Measurements from ENCODE around the gene YPEL1. TPM values are rescaled to one million over a fixed set of nuclear protein-coding genes. Genes with fewer than 3 reads are reported as not detected.

The YPEL1 gene
- total RNA-seq, 1 experiment from 2014 or later = 3.1 TPM

DNA sequence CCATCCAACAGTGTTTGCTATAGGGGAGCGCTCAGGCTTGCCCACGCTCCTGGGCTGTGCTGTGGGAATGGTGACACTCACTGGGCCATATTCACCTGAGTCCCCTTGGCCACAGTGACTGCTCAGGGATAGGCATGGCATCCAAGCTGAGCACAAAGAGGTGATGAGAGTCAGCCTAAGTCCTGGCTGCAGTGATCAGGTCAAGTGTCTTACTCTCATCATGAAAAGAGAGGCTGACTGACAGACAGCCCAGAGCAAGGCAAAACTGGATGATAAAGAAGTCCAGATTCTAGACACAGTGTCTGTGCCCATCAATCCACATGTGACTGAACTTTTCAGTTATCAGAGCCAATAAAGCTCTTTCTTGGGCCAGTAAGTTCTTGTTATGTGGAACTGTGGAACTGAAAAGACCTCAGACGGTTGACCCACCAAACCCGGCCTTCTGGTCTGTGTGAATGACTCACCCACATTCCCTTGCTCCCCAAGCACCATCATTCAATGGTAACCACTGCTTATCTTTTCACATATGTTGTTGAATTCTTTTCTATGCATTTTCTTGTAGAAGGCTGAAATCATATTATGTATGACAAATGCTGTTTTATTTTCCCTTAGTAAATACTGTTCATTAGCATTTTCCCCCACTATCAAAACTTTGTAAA is 43.2 kb upstream of the YPEL1 start:
- CTCF ChIA-PET = no interaction called here

DNA sequence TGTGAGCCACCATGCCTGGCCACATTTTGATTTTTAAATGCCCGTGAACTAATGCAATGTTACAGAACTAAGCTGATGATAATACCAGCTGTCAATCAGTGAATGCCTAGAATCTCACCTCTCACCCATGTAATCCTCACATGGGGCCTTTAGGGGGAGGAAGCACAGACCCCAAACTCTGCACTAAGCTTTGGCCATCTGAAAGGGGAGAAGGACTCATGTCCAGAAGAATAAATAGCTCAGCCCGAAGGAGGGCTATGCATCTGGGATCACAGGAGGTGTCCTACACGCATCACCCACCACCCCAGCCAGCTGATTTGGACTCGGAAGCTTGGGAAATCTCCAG is 36.0 kb upstream of the YPEL1 start:
- H3K27me3 ChIP-seq (ENCODE audit: insufficient read depth, low read length) = no peaks in the 10 kb centered on the region
- TF ChIP-seq SP1 (IDR thresholded peaks at IDR 0.05; ENCODE audit: low read depth) = no peak
- no peak for TF ChIP-seq POLR2AphosphoS5 (IDR thresholded peaks at IDR 0.05; ENCODE audit: low read depth, low read length)
- no peak for TF ChIP-seq JUND (IDR thresholded peaks at IDR 0.05)
- TF ChIP-seq, protein P1, sequence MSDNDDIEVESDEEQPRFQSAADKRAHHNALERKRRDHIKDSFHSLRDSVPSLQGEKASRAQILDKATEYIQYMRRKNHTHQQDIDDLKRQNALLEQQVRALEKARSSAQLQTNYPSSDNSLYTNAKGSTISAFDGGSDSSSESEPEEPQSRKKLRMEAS (IDR thresholded peaks at IDR 0.05) = no peak
- TF ChIP-seq ZNF274 (IDR thresholded peaks at IDR 0.05; ENCODE audit: low read depth, low read length) = no peak
- TF ChIP-seq, protein P2, sequence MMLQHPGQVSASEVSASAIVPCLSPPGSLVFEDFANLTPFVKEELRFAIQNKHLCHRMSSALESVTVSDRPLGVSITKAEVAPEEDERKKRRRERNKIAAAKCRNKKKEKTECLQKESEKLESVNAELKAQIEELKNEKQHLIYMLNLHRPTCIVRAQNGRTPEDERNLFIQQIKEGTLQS (IDR thresholded peaks at IDR 0.05) = no peak
- peaks cover 26 to 34% of the 10 kb centered on the region in 2 experiments; a peak in 3 of 4 replicates for H3K36me3 ChIP-seq (ENCODE audit: control insufficient read depth in 1 of 2, insufficient read depth in 2 of 2, low read length in 2 of 2)
- H3K4me1 ChIP-seq (ENCODE audit: control insufficient read depth in 1 of 2, insufficient read depth in 2 of 2, low read length in 2 of 2) = no peaks in the 10 kb centered on the region
- no peaks in the 10 kb centered on the region; the same call in 1 of the 2 replicates for H3K79me2 ChIP-seq (ENCODE audit: insufficient read depth, low read length)
- ChIA-PET RAD21 (ENCODE audit: low non-redundant PET in 1 of 2, low total read pairs in 2 of 2, uncharacterized antibody in 2 of 2, unreplicated experiment in 2 of 2) (interaction anchor here in 1 of 2 experiments (0.6 kb wide), 1 partner anchor 115 kb away, joined by 4 read pairs; no protein-coding TSS in a partner anchor), POLR2A (no interaction called here), CTCF (interaction anchor here (0.7 to 1.2 kb wide), 2 partner anchors 181 to 201 kb away, joined by 3 read pairs; partner anchors contain the start of gene PPM1F)
- H3K27ac ChIP-seq (ENCODE audit: low read depth, low read length) = no peak overlapping the region
- BruUV-seq (replicated peaks) = no TSS peak
- no peaks in the 10 kb centered on the region for H3K9me3 ChIP-seq (ENCODE audit: control insufficient read depth in 1 of 2, insufficient read depth in 1 of 2, low read depth in 1 of 2, low read length in 2 of 2)
- intact Hi-C loops (cut with micrococcal nuclease) = no loop called here
- H4K20me1 ChIP-seq (ENCODE audit: insufficient read depth) = no peaks in the 10 kb centered on the region
- DNase-seq (ENCODE audit: low read depth, low spot score) (no peak), ATAC-seq (no peak)
- H3K4me2 ChIP-seq (ENCODE audit: low read length) = no peak overlapping the region
- no peaks in the 10 kb centered on the region for H3K9me2 ChIP-seq (ENCODE audit: insufficient read depth)
- H3K4me3 ChIP-seq (replicated peaks in 1 of 2; ENCODE audit: low read depth in 1 of 2, low read length in 2 of 2) = no peak overlapping the region
- H3K9ac ChIP-seq (ENCODE audit: low read length) = no peak overlapping the region
- no peak overlapping the region for H2AFZ ChIP-seq (ENCODE audit: low read depth, low read length, poor library complexity, severe bottlenecking)

More for the DNA sequence above, 43.2 kb upstream of the YPEL1 start:
- no peak for DNase-seq (ENCODE audit: low read depth, low spot score)
- H3K4me1 ChIP-seq (ENCODE audit: control insufficient read depth in 1 of 2, insufficient read depth in 2 of 2, low read length in 2 of 2) = no peaks in the 10 kb centered on the region
- no peak for ATAC-seq
- no peaks in the 10 kb centered on the region for H3K9me2 ChIP-seq (ENCODE audit: insufficient read depth)
- H3K9ac ChIP-seq (ENCODE audit: low read length) = no peak overlapping the region
- no peak overlapping the region for H3K4me3 ChIP-seq (replicated peaks in 1 of 2; ENCODE audit: low read depth in 1 of 2, low read length in 2 of 2)
- no peaks in the 10 kb centered on the region for H3K27me3 ChIP-seq (ENCODE audit: insufficient read depth, low read length)
- no peaks in the 10 kb centered on the region for H3K79me2 ChIP-seq (ENCODE audit: insufficient read depth, low read length)
- H3K4me2 ChIP-seq (ENCODE audit: low read length) = no peak overlapping the region
- H3K27ac ChIP-seq (ENCODE audit: low read depth, low read length) = no peak overlapping the region
- ChIA-PET POLR2A (no interaction called here), RAD21 (ENCODE audit: low non-redundant PET in 1 of 2, low total read pairs in 2 of 2, uncharacterized antibody in 2 of 2, unreplicated experiment in 2 of 2) (interaction anchor here in 1 of 2 experiments (0.6 kb wide), 1 partner anchor 162 kb away, joined by 4 read pairs; no protein-coding TSS in a partner anchor)
- H3K9me3 ChIP-seq (ENCODE audit: control insufficient read depth in 1 of 2, insufficient read depth in 1 of 2, low read depth in 1 of 2, low read length in 2 of 2) = no peaks in the 10 kb centered on the region
- intact Hi-C loops (cut with micrococcal nuclease) = no loop called here
- TF ChIP-seq, protein P3, sequence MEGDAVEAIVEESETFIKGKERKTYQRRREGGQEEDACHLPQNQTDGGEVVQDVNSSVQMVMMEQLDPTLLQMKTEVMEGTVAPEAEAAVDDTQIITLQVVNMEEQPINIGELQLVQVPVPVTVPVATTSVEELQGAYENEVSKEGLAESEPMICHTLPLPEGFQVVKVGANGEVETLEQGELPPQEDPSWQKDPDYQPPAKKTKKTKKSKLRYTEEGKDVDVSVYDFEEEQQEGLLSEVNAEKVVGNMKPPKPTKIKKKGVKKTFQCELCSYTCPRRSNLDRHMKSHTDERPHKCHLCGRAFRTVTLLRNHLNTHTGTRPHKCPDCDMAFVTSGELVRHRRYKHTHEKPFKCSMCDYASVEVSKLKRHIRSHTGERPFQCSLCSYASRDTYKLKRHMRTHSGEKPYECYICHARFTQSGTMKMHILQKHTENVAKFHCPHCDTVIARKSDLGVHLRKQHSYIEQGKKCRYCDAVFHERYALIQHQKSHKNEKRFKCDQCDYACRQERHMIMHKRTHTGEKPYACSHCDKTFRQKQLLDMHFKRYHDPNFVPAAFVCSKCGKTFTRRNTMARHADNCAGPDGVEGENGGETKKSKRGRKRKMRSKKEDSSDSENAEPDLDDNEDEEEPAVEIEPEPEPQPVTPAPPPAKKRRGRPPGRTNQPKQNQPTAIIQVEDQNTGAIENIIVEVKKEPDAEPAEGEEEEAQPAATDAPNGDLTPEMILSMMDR (IDR thresholded peaks at IDR 0.05 in 2 of 3, conservative IDR thresholded peaks at IDR 0.05 in 1 of 3; ENCODE audit: borderline replicate concordance in 1 of 3, insufficient read depth in 1 of 3, low read depth in 2 of 3, low read length in 2 of 3) = no peak
- 0 out of 4 replicates have a peak, but pooled peaks cover 0 to 3% of the 10 kb centered on the region in 2 experiments for H3K36me3 ChIP-seq (ENCODE audit: control insufficient read depth in 1 of 2, insufficient read depth in 2 of 2, low read length in 2 of 2)
- H4K20me1 ChIP-seq (ENCODE audit: insufficient read depth) = no peaks in the 10 kb centered on the region
- BruUV-seq (replicated peaks) = no TSS peak
- H2AFZ ChIP-seq (ENCODE audit: low read depth, low read length, poor library complexity, severe bottlenecking) = no peak overlapping the region
